K562 (cell line): ENCODE results near the gene COQ7. TPM values are rescaled to one million over a fixed set of nuclear protein-coding genes. Genes with fewer than 3 reads are reported as not detected.

Experiments
- BDP1 ChIP-seq: IDR thresholded peaks from 3 replicates; pipeline ENCODE4 v1.6.1; 2011; ENCODE audit not compliant: insufficient read length, insufficient read depth
- CXXC5 ChIP-seq: fragments of 250-450 bp; sonication (Bioruptor Pico); IDR thresholded peaks from 2 replicates; pipeline ENCODE4 v1.8.0; 2022; ENCODE audit warnings: inconsistent platforms, mild to moderate bottlenecking, moderate library complexity
- FOXM1 ChIP-seq, 2 experiments: fragments of 450-650 bp in 1 of 2; sonication (generic) in 1 of 2; formaldehyde crosslinking in 1 of 2; IDR thresholded peaks; 2 replicates each; pipeline versions ENCODE4 v1.6.1 to v1.9.0; 2017 to 2022; ENCODE audit warnings: low read depth in 2 of 2, mild to moderate bottlenecking in 2 of 2, missing genetic modification reagents in 1 of 2, moderate library complexity in 1 of 2
- JUND ChIP-seq, 2 experiments: IDR thresholded peaks; 2 replicates in 1 of 2; 3 replicates in 1 of 2; pipeline ENCODE4 v1.6.1; 2011; ENCODE audit warnings: borderline replicate concordance in 2 of 2, low read depth in 2 of 2, low read length in 2 of 2, improper control_type of control experiment in 1 of 2, missing biosample characterization in 1 of 2, missing genetic modification characterization in 1 of 2, missing genetic modification reagents in 1 of 2
- NBN ChIP-seq: fragments of 450-650 bp; IDR thresholded peaks from 2 replicates; pipeline ENCODE4 v1.6.1; 2016; ENCODE audit warnings: low read depth, mild to moderate bottlenecking
- NR2C2 ChIP-seq, 2 experiments: fragments of 200-800 bp in 1 of 2; sonication (Bioruptor generic) in 1 of 2; sonication (generic) in 1 of 2; formaldehyde crosslinking in 1 of 2; IDR thresholded peaks; 2 replicates each; pipeline versions ENCODE4 v1.6.1 to v1.8.0; 2016 to 2022; ENCODE audit warnings: mild to moderate bottlenecking in 1 of 2, missing compliant biosample characterization in 1 of 2, missing genetic modification characterization in 1 of 2, missing genetic modification reagents in 1 of 2
- RAD51 ChIP-seq: fragments of 450-650 bp; IDR thresholded peaks from 2 replicates; pipeline ENCODE4 v1.7.1; 2016; ENCODE audit warnings: low read depth, mild to moderate bottlenecking, borderline replicate concordance
- THAP12 ChIP-seq: fragments of 250-450 bp; sonication (Bioruptor Pico); IDR thresholded peaks from 2 replicates; pipeline ENCODE4 v1.9.0; 2021; ENCODE audit warnings: mild to moderate bottlenecking, inconsistent platforms
- THAP7 ChIP-seq: fragments of 250-450 bp; sonication (Bioruptor Pico); IDR thresholded peaks from 2 replicates; pipeline ENCODE4 v1.5.0; 2021
- ZBTB5 ChIP-seq: fragments of 450-650 bp; IDR thresholded peaks from 2 replicates; pipeline ENCODE4 v1.6.1; 2017; ENCODE audit warnings: antibody characterized with exemption
- ZFP30 ChIP-seq: fragments of 250-450 bp; sonication (Bioruptor Pico); IDR thresholded peaks from 2 replicates; pipeline ENCODE4 v1.8.0; 2022; ENCODE audit warnings: moderate library complexity, mild to moderate bottlenecking, inconsistent platforms, borderline replicate concordance
- ZNF12 ChIP-seq: sonication (generic); formaldehyde crosslinking; IDR thresholded peaks from 2 replicates; pipeline ENCODE4 v1.4.0; 2020; ENCODE audit warnings: mild to moderate bottlenecking, missing genetic modification reagents
- ZNF165 ChIP-seq: fragments of 250-450 bp; sonication (Bioruptor Pico); IDR thresholded peaks from 2 replicates; pipeline ENCODE4 v1.4.0; 2020; ENCODE audit warnings: borderline replicate concordance
- ZNF57 ChIP-seq: fragments of 450-650 bp; formaldehyde crosslinking; IDR thresholded peaks from 2 replicates; pipeline ENCODE4 v1.4.0; 2020; ENCODE audit warnings: mild to moderate bottlenecking, moderate library complexity
- ZNF609 ChIP-seq: sonication (generic); formaldehyde crosslinking; IDR thresholded peaks from 2 replicates; pipeline ENCODE4 v1.8.1; 2023; ENCODE audit warnings: missing genetic modification reagents, mild to moderate bottlenecking, borderline replicate concordance
- ZNF699 ChIP-seq: fragments of 250-450 bp; sonication (Bioruptor Pico); IDR thresholded peaks from 2 replicates; pipeline ENCODE4 v1.8.0; 2021; ENCODE audit warnings: mild to moderate bottlenecking, moderate library complexity; ENCODE audit not compliant: insufficient replicate concordance
- polyA plus RNA-seq, 8 experiments: library from polyadenylated mRNA; depleted of rRNA in 4 of 8; stranded (reverse) in 5 of 8; unstranded in 3 of 8; fragments of >200 nt; fragmentation: Nextera tagmentation in 2 of 8; fragmentation: Illumina TruSeq in 1 of 8; extraction: Ambion mirVana in 2 of 8; extraction: Trizol in 1 of 8; gene quantifications; 2 replicates each; pipeline versions ENCODE4 v1.2.1 to v1.2.3, GENCODE V29; 2011 to 2014; ENCODE audit warnings: inconsistent platforms in 1 of 8, missing spikeins in 1 of 8
- total RNA-seq, 7 experiments: library from RNA; depleted of rRNA in 6 of 7; stranded (reverse); fragments of >200 nt in 6 of 7; fragmentation: Illumina TruSeq in 2 of 7; extraction: Trizol in 2 of 7; gene quantifications; 2 replicates each; pipeline versions ENCODE4 v1.2.1 to v1.2.3, GENCODE V29; 2011 to 2021; ENCODE audit warnings: low replicate concordance in 1 of 7

COQ7 gene
- total and polyA plus RNA-seq, 9 of the 15 experiments (the other 6 are each of a cell fraction or from before 2014, with no cell fraction given) = 2.3 to 26.1 (median 15.2) TPM

GRCh38 chr16:19119564-19119963 lies 52.1 kb downstream of the COQ7 start (continued):
- TF ChIP-seq THAP7 (CRISPR knock-in tag) (no peak), ZNF699 (CRISPR knock-in tag) (no peak), ZNF57 (CRISPR knock-in tag) (no peak), CXXC5 (CRISPR knock-in tag) (no peak), RAD51 (no peak), NBN (peak; percentile 25; the same call in 1 of the 2 replicates), NR2C2 (CRISPR knock-in tag; IDR thresholded peaks at IDR 0.05) (no peak), NR2C2 (tag; IDR thresholded peaks at IDR 0.05) (0 out of 2 replicates have a peak, but pooled peaks have one; percentile 19), ZBTB5 (no peak), ZFP30 (CRISPR knock-in tag) (no peak), THAP12 (CRISPR knock-in tag) (no peak), BDP1 (no peak), FOXM1 (IDR thresholded peaks at IDR 0.05; ENCODE audit: low read depth) (no peak), FOXM1 (CRISPR knock-in tag; IDR thresholded peaks at IDR 0.05; ENCODE audit: low read depth) (no peak), JUND (IDR thresholded peaks at IDR 0.05; ENCODE audit: borderline replicate concordance, low read depth, low read length) (peak; percentile 30; the same call in 1 of the 2 replicates), JUND (tag; IDR thresholded peaks at IDR 0.05; ENCODE audit: borderline replicate concordance, low read depth, low read length) (no peak; the same call in 2 of the 3 replicates), ZNF609 (CRISPR knock-in tag) (no peak), ZNF165 (CRISPR knock-in tag) (no peak), ZNF12 (CRISPR knock-in tag) (no peak)
